Cerebellar cortex (tissue), 1 donor: ENCODE measurements around the gene GMDS.

Source experiments
- DNase-seq: peaks from one replicate; pipeline ENCODE4 v3.0.0-alpha.2; 2015; ENCODE audit warnings: low spot score

GMDS gene

GRCh38 chr6:2245103-2245876, at the start of gene GMDS:
Gene GMDS (minus strand): TSS chr6:2245605.
- peak; percentile 85 for DNase-seq

- DNase-seq, result no peak
Measured at GRCh38 chr6:2285510-2285909, 40.1 kb upstream of the GMDS start.

- DNase-seq, result no peak
Measured at GRCh38 chr6:2275892-2276242, 30.5 kb upstream of the GMDS start.

- DNase-seq, result no peak
Measured at GRCh38 chr6:2274981-2275891, 29.8 kb upstream of the GMDS start.

GRCh38 chr6:2272696-2273095, 27.3 kb upstream of the GMDS start:
- DNase-seq, result no peak

- DNase-seq, result no peak
Measured at GRCh38 chr6:2270054-2270453, 24.6 kb upstream of the GMDS start.

GRCh38 chr6:2266841-2267240, 21.4 kb upstream of the GMDS start:
- DNase-seq, result no peak

- DNase-seq, result no peak
Measured at GRCh38 chr6:2266031-2266795, 20.8 kb upstream of the GMDS start.

- no peak for DNase-seq
Measured at GRCh38 chr6:2264932-2265331, 19.5 kb upstream of the GMDS start.

GRCh38 chr6:2263896-2264295, 18.5 kb upstream of the GMDS start:
- DNase-seq, result no peak

GRCh38 chr6:2259574-2259973, 14.2 kb upstream of the GMDS start:
- DNase-seq, result no peak

- no peak for DNase-seq
Measured at GRCh38 chr6:2259002-2259494, 13.6 kb upstream of the GMDS start.

- no peak for DNase-seq
Measured at GRCh38 chr6:2258112-2258511, 12.7 kb upstream of the GMDS start.

- DNase-seq, result no peak
Measured at GRCh38 chr6:2257363-2257762, 12.0 kb upstream of the GMDS start.

GRCh38 chr6:2254747-2255146, 9.3 kb upstream of the GMDS start:
- no peak for DNase-seq

- DNase-seq, result no peak
Measured at GRCh38 chr6:2249126-2249525, 3.7 kb upstream of the GMDS start.

GRCh38 chr6:2247664-2248063, 2.3 kb upstream of the GMDS start:
- no peak for DNase-seq

GRCh38 chr6:2245877-2246863, 765 bp upstream of the GMDS start:
- peak; percentile 55 for DNase-seq

GRCh38 chr6:2244261-2245102, 923 bp downstream of the GMDS start:
- peak; percentile 30 for DNase-seq

GRCh38 chr6:2242311-2242710, 3.1 kb downstream of the GMDS start:
- no peak for DNase-seq
